Natural killer cell (primary cell): ENCODE results near the gene FOCAD. TPM values are rescaled to one million over a fixed set of nuclear protein-coding genes. Genes with fewer than 3 reads are reported as not detected.
A peak's percentile ranks its signal among the peaks of the same experiment; 100 is the strongest.
"Not testable (repeated sequence)": the region's sequence is repeated elsewhere in the genome, so short reads cannot be mapped to it uniquely, and the experiment has no call there.

Experiments used
- ATAC-seq, 3 donors: fragments of 150-1000 bp in 2 of 3; fragments of 200-7000 bp in 1 of 3; cut with Tn5 transposase; 1 replicate in 1 of 3; 2 replicates in 2 of 3; pipeline ENCODE4 v1.10.0; 2021; ENCODE audit warnings: mild to moderate bottlenecking in 2 of 3, moderate library complexity in 2 of 3
- DNase-seq, 2 donors: peaks; one replicate each; pipeline versions ENCODE4 v3.0.0 to v3.0.0-alpha.2; 2013 to 2021; ENCODE audit warnings: mixed read lengths in 1 of 2
- H3K27ac ChIP-seq: one replicate; pipeline ENCODE4 v1.5.1; 2013; ENCODE audit warnings: mild to moderate bottlenecking, low read length
- H3K27me3 ChIP-seq: one replicate; pipeline ENCODE4 v1.6.1; 2013; ENCODE audit warnings: low read length; ENCODE audit not compliant: control insufficient read depth, insufficient read depth
- H3K36me3 ChIP-seq: one replicate; pipeline ENCODE4 v1.6.1; 2013; ENCODE audit warnings: low read length; ENCODE audit not compliant: control insufficient read depth, insufficient read depth
- H3K4me1 ChIP-seq: one replicate; pipeline ENCODE4 v1.6.1; 2013; ENCODE audit warnings: low read length; ENCODE audit not compliant: control insufficient read depth, insufficient read depth
- H3K4me3 ChIP-seq: one replicate; pipeline ENCODE4 v1.5.1; 2013; ENCODE audit warnings: low read length
- H3K9me3 ChIP-seq: one replicate; pipeline ENCODE4 v1.6.1; 2013; ENCODE audit warnings: low read length; ENCODE audit not compliant: control insufficient read depth, insufficient read depth
- H3K27ac Mint-ChIP-seq, 2 donors: one replicate each; pipeline ENCODE4 v1.8.0; 2022; ENCODE audit warnings: mild to moderate bottlenecking in 2 of 2, mixed read lengths in 2 of 2, moderate library complexity in 1 of 2
- H3K27me3 Mint-ChIP-seq, 2 donors: one replicate each; pipeline ENCODE4 v1.8.0; 2022; ENCODE audit warnings: low read depth in 2 of 2, mixed read lengths in 2 of 2
- H3K36me3 Mint-ChIP-seq: one replicate; pipeline ENCODE4 v1.8.0; 2022; ENCODE audit warnings: mixed read lengths
- H3K4me1 Mint-ChIP-seq, 2 donors: one replicate each; pipeline ENCODE4 v1.8.0; 2022; ENCODE audit warnings: mixed read lengths in 2 of 2
- H3K4me3 Mint-ChIP-seq: one replicate; pipeline ENCODE4 v1.8.0; 2022; ENCODE audit warnings: mild to moderate bottlenecking, moderate library complexity, mixed read lengths
- H3K9me3 Mint-ChIP-seq, 2 donors: one replicate each; pipeline ENCODE4 v1.8.0; 2022; ENCODE audit warnings: mixed read lengths in 2 of 2
- CTCF ChIP-seq: fragments of 200-600 bp; IDR thresholded peaks from one replicate; pipeline ENCODE4 v1.8.0; 2022; ENCODE audit warnings: antibody characterized with exemption
- WGBS: methylation state at CpG from one replicate; pipeline ENCODE4 v1.1.7; 2013; ENCODE audit warnings: missing lambda C conversion rate; ENCODE audit not compliant: insufficient coverage; 5-methylcytosine and 5-hydroxymethylcytosine counted together
- intact Hi-C: fragments of 100-400 bp; cut with micrococcal nuclease; formaldehyde crosslinking; loops from one replicate; pipeline ENCODE4 v1.14.2; 2022
- total RNA-seq, 4 donors: library from RNA; stranded (reverse); fragments of 120-200 nt in 1 of 4; gene quantifications; one replicate each; pipeline versions ENCODE4 v1.2.3 to v1.2.4, GENCODE V29; 2013 to 2022

The FOCAD gene
- total RNA-seq, 3 donors from 2014 or later (not counting 1 experiment from before 2014, with no cell fraction given): 15.1 to 27.6 (median 18.8) TPM

GRCh38 chr9:20671635-20672034, 12.4 kb upstream of the FOCAD start:
- Histone ChIP-seq H3K36me3 (no peaks in the 10 kb centered on the region), H3K4me3 (no peak overlapping the region), H3K9me3 (no peaks in the 10 kb centered on the region), H3K4me1 (no peaks in the 10 kb centered on the region), H3K27me3 (no peaks in the 10 kb centered on the region), H3K27ac (no peak overlapping the region)
- H3K4me1 Mint-ChIP-seq: no peaks in the 10 kb centered on the region
- no peaks in the 10 kb centered on the region for H3K36me3 Mint-ChIP-seq
- ATAC-seq (no peak), DNase-seq (no peak)
- intact Hi-C loops: no loop called here
- no peaks in the 10 kb centered on the region for H3K9me3 Mint-ChIP-seq
- no peak for TF ChIP-seq CTCF
- peaks cover 2 to 14% of the 10 kb centered on the region in 2 donors for H3K27me3 Mint-ChIP-seq
- WGBS: 96% methylated on average over 4 of the region's 4 CpGs
- H3K4me3 Mint-ChIP-seq: no peak overlapping the region
- H3K27ac Mint-ChIP-seq: no peak overlapping the region

GRCh38 chr9:20673537-20673936, 10.5 kb upstream of the FOCAD start:
- H3K27me3 ChIP-seq, H3K36me3 ChIP-seq, H3K36me3 Mint-ChIP-seq, H3K4me3 Mint-ChIP-seq, H3K27ac Mint-ChIP-seq, intact Hi-C loops, ATAC-seq, DNase-seq, H3K4me1 Mint-ChIP-seq, H3K27ac ChIP-seq, H3K4me3 ChIP-seq, H3K4me1 ChIP-seq, H3K9me3 ChIP-seq, H3K9me3 Mint-ChIP-seq: not testable (repeated sequence)
- H3K27me3 Mint-ChIP-seq: peaks cover 2 to 11% of the 10 kb centered on the region in 2 donors
- 92% methylated on average over 8 of the region's 10 CpGs for whole genome bisulfite sequencing

- whole genome bisulfite sequencing: 89% methylated on average over 2 of the region's 2 CpGs
- no peaks in the 10 kb centered on the region for H3K9me3 ChIP-seq
- Mint-ChIP-seq H3K36me3 (no peaks in the 10 kb centered on the region), H3K4me1 (peaks cover 15 to 17% of the 10 kb centered on the region in 2 donors), H3K4me3 (no peak overlapping the region), H3K9me3 (no peaks in the 10 kb centered on the region), H3K27ac (no peak overlapping the region), H3K27me3 (no peaks in the 10 kb centered on the region)
- H3K27ac ChIP-seq: no peak overlapping the region
- H3K4me1 ChIP-seq: peaks cover 6% of the 10 kb centered on the region
- H3K36me3 ChIP-seq: no peaks in the 10 kb centered on the region
- H3K27me3 ChIP-seq: no peaks in the 10 kb centered on the region
- intact Hi-C loops: no loop called here
- no peak for TF ChIP-seq CTCF
- no peak overlapping the region for H3K4me3 ChIP-seq
- DNase-seq (no peak), ATAC-seq (no peak)
These were observed 2.6 kb upstream of the FOCAD start for GRCh38 chr9:20681467-20681866.

GRCh38 chr9:20683351-20684034, 566 bp upstream of the FOCAD start:
- TF ChIP-seq CTCF: no peak

More at GRCh38 chr9:20683351-20684034, 566 bp upstream of the FOCAD start:
- Mint-ChIP-seq H3K27me3 (no peaks in the 10 kb centered on the region), H3K9me3 (no peaks in the 10 kb centered on the region), H3K27ac (peak overlapping the region; percentile 15 to 79), H3K36me3 (no peaks in the 10 kb centered on the region), H3K4me1 (peaks cover 15 to 17% of the 10 kb centered on the region in 2 donors), H3K4me3 (peak overlapping the region; percentile 88)
- 9% methylated on average over 27 of the region's 27 CpGs for WGBS
- Histone ChIP-seq H3K27me3 (no peaks in the 10 kb centered on the region), H3K4me3 (peak overlapping the region; percentile 74), H3K4me1 (peaks cover 6% of the 10 kb centered on the region), H3K36me3 (no peaks in the 10 kb centered on the region), H3K27ac (no peak overlapping the region), H3K9me3 (no peaks in the 10 kb centered on the region)
- intact Hi-C loops: loop anchor here (1.0 kb wide), 1 partner anchor 60 kb away; no protein-coding TSS in a partner anchor
- ATAC-seq (peak; percentile 9 to 12 (median 10)), DNase-seq (peak; percentile 18 to 53)
